ENCODE measurements around the gene MYO7A.

- TF ChIP-seq, protein P1, sequence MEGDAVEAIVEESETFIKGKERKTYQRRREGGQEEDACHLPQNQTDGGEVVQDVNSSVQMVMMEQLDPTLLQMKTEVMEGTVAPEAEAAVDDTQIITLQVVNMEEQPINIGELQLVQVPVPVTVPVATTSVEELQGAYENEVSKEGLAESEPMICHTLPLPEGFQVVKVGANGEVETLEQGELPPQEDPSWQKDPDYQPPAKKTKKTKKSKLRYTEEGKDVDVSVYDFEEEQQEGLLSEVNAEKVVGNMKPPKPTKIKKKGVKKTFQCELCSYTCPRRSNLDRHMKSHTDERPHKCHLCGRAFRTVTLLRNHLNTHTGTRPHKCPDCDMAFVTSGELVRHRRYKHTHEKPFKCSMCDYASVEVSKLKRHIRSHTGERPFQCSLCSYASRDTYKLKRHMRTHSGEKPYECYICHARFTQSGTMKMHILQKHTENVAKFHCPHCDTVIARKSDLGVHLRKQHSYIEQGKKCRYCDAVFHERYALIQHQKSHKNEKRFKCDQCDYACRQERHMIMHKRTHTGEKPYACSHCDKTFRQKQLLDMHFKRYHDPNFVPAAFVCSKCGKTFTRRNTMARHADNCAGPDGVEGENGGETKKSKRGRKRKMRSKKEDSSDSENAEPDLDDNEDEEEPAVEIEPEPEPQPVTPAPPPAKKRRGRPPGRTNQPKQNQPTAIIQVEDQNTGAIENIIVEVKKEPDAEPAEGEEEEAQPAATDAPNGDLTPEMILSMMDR (IDR thresholded peaks at IDR 0.05), result no peak
- no peak for TF ChIP-seq EZH2phosphoT487 (IDR thresholded peaks at IDR 0.05)
- TF ChIP-seq EZH2 (IDR thresholded peaks at IDR 0.05), result no peak
Observed at GRCh38 chr11:77205467-77206263, 77.6 kb downstream of the MYO7A start.
